T-helper 2 cell (primary cell): Measurements from ENCODE around the gene DNAJB6.
A peak's percentile ranks its signal among the peaks of the same experiment; 100 is the strongest.
"Not testable (repeated sequence)": the region's sequence is repeated elsewhere in the genome, so short reads cannot be mapped to it uniquely, and the experiment has no call there.

Source experiments
- DNase-seq, 5 experiments: peaks; one replicate each; pipeline versions ENCODE4 v3.0.0 to v3.0.0-alpha.2; 2012 to 2022

Gene DNAJB6

GRCh38 chr7:157329447-157329846 is 7.4 kb upstream of the DNAJB6 start:
- DNase-seq, result no peak

GRCh38 chr7:157330567-157330966 is 6.2 kb upstream of the DNAJB6 start:
- DNase-seq, result not testable (repeated sequence)

GRCh38 chr7:157331049-157331448 is 5.8 kb upstream of the DNAJB6 start:
- not testable (repeated sequence) for DNase-seq

- no peak for DNase-seq
Measured at GRCh38 chr7:157335236-157335635, 1.6 kb upstream of the DNAJB6 start.

GRCh38 chr7:157335991-157336382 is 817 bp upstream of the DNAJB6 start:
- no peak for DNase-seq

DNA sequence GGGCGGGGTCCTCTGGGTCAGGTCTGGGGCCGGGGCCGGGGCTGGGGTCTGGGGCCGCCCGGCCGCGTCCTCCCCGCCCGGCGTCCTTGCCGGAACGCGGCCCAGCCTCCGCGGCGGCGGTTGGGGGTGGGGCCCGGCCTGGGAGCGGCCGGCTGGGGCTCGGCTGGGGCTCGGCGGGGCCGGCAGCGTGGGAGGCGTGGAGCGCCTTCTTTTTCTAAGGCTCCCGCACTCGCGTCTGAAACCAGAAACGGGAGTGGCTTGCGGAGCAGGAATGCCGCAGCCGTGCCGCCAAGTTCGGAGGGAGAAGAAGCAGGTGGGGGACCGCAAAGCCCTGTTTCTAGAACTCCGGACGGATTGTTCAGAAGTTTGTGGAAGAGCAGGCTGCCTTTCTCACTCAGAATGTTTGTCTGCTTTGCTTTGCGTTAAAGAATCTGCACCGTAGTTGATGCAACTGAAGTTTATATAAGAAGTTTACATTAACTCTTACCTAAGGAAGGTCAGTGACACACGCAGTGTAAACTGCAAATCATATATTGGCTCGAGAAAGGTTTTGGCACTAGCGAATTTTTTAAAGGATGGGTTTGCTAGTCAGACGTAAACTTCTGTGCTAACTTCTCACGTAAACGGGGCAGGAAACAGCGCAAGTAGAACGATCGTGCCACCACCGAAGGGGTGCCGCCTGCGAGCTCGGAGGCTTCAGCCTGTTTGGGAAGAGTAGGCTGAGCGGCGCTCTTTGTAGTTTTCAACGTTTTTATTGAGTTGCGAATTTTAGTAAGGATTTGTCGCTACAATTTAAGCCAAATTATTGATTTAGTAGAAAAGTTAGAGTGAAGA is 729 bp downstream of the DNAJB6 start:
- DNase-seq, result peak; percentile 26 to 86 (median 45)

DNA sequence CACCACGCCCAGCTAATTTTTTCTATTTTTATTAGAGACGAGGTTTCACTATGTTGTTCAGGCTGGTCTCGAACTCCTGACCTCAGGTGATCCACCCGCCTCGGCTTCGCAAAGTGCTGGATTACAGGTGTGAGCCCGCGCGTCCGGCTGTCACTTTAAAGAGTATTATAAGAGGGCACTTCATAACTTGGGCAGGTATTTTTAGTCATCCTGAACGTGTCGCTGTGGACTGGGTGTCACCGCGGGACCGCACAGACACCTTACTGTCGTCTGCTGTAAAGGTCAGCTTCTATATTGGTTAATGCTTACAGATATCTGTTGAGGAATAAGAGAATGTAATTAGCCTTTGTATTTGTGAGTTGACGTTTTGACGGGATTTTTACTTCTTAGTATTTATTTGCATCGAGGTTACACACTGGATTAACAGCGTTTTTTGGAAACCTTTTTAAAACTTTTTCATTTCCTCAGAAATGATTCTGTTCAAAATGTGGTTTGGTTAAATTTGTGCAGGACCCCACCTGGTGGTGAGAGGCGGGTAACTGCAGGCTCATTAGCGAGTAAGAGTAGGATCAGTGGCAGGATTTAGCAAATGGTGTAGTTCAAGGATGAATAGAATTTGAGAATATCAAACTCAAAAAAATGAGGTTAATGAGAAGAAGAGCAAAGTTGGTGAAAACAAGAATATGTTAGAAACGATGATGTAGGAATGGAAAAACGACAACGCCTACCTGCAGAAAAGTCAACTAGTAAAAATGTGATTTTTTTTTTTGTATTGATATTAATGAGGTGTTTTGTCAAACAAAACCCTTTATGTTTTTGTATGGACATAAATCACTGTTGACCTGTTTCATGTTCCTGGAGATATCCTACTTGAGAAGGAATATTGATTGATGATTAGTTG is 3.2 kb downstream of the DNAJB6 start:
- peak in 4 of 5 experiments; percentile 44 to 78 (median 53) for DNase-seq

DNA sequence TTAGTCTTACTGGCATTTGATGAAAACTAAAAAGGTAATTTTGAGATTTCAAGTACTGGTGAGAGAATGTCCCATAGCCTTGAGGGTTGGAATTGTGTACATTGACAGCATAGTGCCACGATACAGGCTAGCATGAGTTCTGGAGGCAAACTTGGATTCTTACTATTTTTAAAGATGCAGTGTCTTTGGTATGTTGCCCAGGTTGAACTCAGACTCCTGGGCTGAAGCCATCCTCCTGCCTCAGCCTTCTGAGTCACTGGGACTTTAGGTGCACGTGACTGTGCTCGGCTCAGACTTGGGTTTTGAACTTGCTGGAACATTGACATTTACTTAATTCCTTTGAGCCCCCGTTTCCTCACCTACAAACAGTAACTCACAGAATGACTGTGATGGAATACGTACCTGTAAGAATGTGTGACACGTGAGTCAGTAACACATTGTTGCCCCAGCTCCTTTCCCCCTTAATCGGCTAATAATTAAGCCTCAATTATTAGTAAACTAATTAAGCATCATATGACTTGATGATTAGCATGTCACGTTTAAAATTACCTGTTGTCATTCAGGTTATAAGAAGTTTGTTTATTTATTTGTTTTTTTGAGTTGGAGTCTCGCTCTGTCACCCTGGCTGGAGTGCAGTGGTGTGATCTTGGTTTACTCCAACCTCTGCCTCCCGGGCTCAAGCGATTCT is 10.6 kb downstream of the DNAJB6 start:
- DNase-seq, result no peak

DNA sequence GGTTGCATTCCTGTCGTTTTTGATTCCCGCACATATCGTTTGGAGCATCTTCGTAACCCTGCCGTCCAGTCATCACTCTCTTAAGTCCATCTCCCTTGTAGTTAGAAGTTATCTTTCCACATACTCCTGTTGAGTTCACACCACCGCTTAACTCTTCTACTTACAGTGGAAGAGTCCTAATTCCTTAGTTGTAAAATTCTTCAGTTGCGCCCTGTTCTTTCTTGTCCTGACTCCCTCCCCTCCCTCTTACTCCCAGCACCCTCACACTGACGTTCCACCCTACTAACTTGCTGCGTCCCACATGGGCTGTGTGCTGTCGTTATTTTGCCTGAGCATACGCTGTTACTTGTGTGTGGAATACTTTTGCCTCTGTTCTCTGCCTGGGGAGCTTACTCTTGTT is 11.7 kb downstream of the DNAJB6 start:
- no peak for DNase-seq

DNA sequence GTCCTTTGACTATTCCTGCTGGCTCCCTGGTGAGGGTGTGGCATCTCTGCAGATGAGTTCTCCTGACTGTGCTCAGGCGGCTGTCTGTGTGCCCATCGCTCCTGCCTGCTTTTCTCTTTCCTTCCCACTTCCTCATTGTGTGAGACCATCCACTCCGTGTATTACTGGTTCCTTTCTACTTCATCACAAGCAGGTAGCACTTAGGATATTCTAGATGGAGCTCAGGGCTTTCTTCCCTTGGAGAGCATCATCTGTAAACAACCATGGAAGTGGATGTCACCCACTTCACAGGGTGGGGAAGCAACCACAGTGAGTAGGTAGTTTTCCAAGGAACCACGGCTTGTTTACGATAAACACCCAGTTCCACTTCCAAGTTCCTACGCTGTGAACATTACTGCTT is 15.7 kb downstream of the DNAJB6 start:
- no peak for DNase-seq

DNA sequence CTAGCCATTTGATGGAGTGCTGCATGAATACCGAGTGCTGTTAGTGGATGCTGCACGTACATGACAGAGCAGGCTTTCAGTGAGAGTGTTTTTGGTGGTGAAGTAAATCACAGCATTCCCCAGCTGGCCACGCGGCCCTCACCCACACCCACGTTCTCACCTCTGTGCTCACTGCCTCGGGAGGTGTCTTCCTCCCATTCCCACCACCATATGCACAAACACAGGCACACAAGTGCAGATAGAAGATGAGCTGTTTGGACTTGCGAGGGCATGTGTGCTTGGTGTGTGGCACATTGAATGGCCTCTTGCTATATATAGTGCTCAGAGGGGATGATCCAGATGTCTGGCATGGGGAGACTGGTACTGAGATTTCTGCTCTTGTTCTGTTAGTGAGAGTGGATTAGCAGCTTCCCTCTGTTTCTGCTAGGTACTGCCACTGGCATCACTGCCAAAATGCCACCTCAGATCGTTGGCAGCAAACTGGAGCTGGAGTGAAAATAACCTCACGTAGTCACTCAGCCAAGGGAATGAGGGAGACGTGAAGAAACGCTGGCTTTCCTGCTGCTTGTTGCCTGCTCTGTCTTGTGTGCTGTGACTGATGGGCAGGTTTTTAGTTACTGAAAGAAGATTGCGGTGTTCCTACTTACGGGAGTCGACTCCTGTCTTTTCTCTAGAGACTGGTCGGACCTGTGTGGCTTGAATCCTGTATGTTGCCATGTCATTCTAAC is 19.1 kb downstream of the DNAJB6 start:
- no peak for DNase-seq

DNA sequence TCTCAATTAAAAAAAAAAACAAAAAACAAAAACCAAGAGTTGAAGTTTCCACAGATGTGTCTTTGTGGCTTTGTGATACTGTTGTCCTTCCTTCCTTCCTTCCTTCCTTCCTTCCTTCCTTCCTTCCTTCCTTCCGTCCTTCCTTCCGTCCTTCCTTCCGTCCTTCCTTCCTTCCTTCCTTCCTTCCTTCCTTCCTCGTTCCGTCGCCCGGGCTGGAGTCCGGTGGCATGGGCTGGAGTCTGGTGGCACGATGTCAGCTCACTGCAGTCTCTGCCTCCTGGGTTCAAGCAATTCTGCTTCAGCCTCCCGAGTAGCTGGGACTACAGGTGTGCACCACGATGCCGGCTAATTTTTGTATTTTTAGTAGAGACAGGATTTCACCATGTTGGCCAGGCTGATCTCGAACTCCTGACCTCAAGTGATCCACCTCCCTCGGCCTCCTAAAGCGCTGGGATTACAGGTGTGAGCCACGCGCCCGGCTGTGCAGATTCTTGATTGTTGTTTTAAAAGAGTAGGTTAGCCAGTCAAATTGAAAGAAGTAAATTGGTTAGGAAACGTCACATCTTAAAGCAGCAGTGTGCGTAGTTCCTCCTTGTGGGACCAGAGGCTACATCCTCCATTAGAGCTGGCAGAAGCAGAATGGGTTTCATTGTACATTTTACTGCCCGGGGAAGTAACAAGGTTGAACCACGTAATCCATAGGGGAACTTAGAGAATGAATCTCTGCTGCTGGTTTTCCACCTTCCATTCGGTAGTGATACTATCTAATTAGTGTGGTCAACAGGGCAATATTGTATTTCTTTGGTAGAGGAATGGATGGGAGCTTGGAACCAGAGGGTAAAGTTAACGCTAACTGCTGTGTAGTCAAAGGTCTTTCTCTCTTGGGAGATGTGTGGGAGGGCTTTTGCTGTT is 20.6 kb downstream of the DNAJB6 start:
- peak in 1 of 5 experiments; percentile 75 for DNase-seq

GRCh38 chr7:157358041-157358752 is 21.4 kb downstream of the DNAJB6 start:
- no peak for DNase-seq

- no peak for DNase-seq
Measured at GRCh38 chr7:157358753-157359096, 21.9 kb downstream of the DNAJB6 start.

DNA sequence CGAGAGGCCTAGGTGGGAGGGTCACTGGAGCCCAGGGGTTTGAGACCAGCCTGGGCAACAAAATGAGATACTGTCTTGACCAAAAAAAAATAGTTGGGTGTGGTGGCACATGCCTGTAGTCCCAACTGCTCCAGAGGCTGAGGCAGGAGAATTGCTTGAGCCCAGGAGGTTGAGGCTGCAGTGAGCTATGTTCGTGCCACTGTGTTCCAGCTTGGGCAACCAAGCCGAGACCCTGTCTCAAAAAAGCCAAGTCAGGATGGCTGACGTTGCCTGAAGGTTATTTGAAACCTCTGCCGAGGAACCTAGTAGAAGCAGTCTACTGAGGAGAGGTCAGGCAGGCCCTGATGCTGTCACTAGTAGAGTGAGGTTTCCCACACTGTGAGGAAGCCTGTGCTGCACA is 22.8 kb downstream of the DNAJB6 start:
- DNase-seq, result no peak

GRCh38 chr7:157360483-157361025 is 23.8 kb downstream of the DNAJB6 start:
- no peak for DNase-seq

GRCh38 chr7:157361537-157361936 is 24.7 kb downstream of the DNAJB6 start:
- no peak for DNase-seq

DNA sequence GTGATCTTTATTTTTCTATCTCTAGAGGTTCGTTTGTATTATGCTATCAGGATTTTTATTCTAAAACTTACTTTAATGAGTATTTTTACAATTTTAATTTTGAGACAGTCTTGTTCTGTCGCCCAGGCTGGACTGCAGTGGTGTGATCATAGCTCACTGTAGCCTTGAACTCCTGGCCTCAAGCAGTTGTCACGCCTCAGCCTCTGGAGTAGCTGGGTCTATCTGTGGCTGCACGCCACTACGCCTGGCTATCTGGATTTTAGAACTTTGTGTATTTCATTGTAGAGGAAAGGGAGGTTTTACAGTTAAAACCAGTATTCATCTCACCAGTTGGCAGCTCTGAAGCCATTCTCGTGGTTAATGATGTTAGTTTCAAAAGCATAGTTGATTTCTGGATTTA is 25.9 kb downstream of the DNAJB6 start:
- DNase-seq, result no peak

DNA sequence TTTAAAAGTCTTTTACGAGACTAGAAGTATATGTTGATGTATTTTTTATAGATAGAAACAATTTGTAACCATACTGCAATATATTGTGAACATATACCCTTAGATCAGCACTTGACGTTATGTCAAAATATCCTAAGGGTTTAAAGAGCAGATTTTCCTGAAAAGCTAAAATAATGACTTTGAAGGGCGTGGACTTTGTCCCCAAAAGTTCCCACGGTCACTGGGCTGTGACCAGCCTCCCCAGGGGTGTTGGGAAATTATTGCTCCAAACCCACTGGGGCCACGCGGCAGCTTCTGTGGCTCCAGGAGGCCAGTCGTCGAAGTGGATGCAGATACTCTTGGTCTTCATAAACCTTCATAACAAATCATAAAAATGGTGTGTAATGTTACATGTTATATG is 29.9 kb downstream of the DNAJB6 start:
- no peak for DNase-seq

- no peak for DNase-seq
Measured at GRCh38 chr7:157368955-157369354, 32.2 kb downstream of the DNAJB6 start.
